Measurements from ENCODE around the gene CRYGA. TPM values are rescaled to one million over a fixed set of nuclear protein-coding genes. Genes with fewer than 3 reads are reported as not detected.

CRYGA gene
- total and polyA plus RNA-seq, 2 donors (not counting 3 experiments of a cell fraction or from before 2014, with no cell fraction given): not detected

GRCh38 chr2:208164951-208165755 lies 1.8 kb upstream of the CRYGA start:
- H3K36me3 ChIP-seq (ENCODE audit: control insufficient read depth in 2 of 2, extremely low read depth in 1 of 2, insufficient read depth in 2 of 2, low read length in 2 of 2): no peaks in the 10 kb centered on the region
- no peak overlapping the region for H3K9ac ChIP-seq (replicated peaks; ENCODE audit: extremely low read depth, insufficient read depth, low read length)
- peaks cover 0 to 5% of the 10 kb centered on the region in 2 experiments for H3K27me3 ChIP-seq (ENCODE audit: control insufficient read depth in 2 of 2, insufficient read depth in 2 of 2, low read length in 2 of 2)
- CTCF ChIA-PET: interaction anchor here (1.3 to 2.0 kb wide), 2 partner anchors 10 to 64 kb away, joined by 3 to 13 read pairs; no protein-coding TSS in a partner anchor
- no peaks in the 10 kb centered on the region for H3K4me1 ChIP-seq (ENCODE audit: control insufficient read depth, extremely low read depth, insufficient read depth, low read length)
- no peak overlapping the region for H3K27ac ChIP-seq (ENCODE audit: insufficient read depth, low read depth, low read length)
- FAIRE-seq: no peak
- H4K20me1 ChIP-seq (replicated peaks; ENCODE audit: control insufficient read depth, extremely low read depth, insufficient read depth, low read length): no peaks in the 10 kb centered on the region
- DNase-seq (ENCODE audit: low read depth, low spot score): no peak
- H2AFZ ChIP-seq (ENCODE audit: low read depth, low read length): no peak overlapping the region
- H3K9me1 ChIP-seq (replicated peaks; ENCODE audit: control insufficient read depth, extremely low read depth, insufficient read depth, low read length): no peaks in the 10 kb centered on the region
- POLR2A ChIA-PET: no interaction called here
- no peaks in the 10 kb centered on the region for H3K79me2 ChIP-seq (ENCODE audit: control insufficient read depth, insufficient read depth, low read length)
- H3K9me3 ChIP-seq (replicated peaks; ENCODE audit: control insufficient read depth, insufficient read depth, low read length): no peaks in the 10 kb centered on the region
- no peak overlapping the region for H3K4me3 ChIP-seq (replicated peaks in 1 of 3; ENCODE audit: insufficient read depth in 1 of 3, low read depth in 1 of 3, low read length in 3 of 3)
- TF ChIP-seq GATA2 (IDR thresholded peaks at IDR 0.05; ENCODE audit: insufficient read depth, insufficient read length, low read depth, low read length) (no peak), FOS (IDR thresholded peaks at IDR 0.05; ENCODE audit: borderline replicate concordance, insufficient read depth, low read length) (no peak), MYC (IDR thresholded peaks at IDR 0.05; ENCODE audit: low read depth, low read length) (no peak), POLR2A (IDR thresholded peaks at IDR 0.05; ENCODE audit: low read depth, low read length) (no peak), EZH2 (IDR thresholded peaks at IDR 0.05; ENCODE audit: borderline replicate concordance, low read depth, low read length, severe bottlenecking) (no peak), JUN (IDR thresholded peaks at IDR 0.05; ENCODE audit: borderline replicate concordance, insufficient read depth, insufficient read length, low read depth) (no peak), POLR2AphosphoS5 (IDR thresholded peaks at IDR 0.05; ENCODE audit: insufficient read depth, low read depth, low read length) (no peak)
- TF ChIP-seq, protein P1, sequence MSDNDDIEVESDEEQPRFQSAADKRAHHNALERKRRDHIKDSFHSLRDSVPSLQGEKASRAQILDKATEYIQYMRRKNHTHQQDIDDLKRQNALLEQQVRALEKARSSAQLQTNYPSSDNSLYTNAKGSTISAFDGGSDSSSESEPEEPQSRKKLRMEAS (IDR thresholded peaks at IDR 0.05; ENCODE audit: insufficient read depth, insufficient read length): no peak
- TF ChIP-seq, protein P2, sequence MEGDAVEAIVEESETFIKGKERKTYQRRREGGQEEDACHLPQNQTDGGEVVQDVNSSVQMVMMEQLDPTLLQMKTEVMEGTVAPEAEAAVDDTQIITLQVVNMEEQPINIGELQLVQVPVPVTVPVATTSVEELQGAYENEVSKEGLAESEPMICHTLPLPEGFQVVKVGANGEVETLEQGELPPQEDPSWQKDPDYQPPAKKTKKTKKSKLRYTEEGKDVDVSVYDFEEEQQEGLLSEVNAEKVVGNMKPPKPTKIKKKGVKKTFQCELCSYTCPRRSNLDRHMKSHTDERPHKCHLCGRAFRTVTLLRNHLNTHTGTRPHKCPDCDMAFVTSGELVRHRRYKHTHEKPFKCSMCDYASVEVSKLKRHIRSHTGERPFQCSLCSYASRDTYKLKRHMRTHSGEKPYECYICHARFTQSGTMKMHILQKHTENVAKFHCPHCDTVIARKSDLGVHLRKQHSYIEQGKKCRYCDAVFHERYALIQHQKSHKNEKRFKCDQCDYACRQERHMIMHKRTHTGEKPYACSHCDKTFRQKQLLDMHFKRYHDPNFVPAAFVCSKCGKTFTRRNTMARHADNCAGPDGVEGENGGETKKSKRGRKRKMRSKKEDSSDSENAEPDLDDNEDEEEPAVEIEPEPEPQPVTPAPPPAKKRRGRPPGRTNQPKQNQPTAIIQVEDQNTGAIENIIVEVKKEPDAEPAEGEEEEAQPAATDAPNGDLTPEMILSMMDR (IDR thresholded peaks at IDR 0.05; ENCODE audit: extremely low read depth in 1 of 2, insufficient read depth in 1 of 2, low read depth in 1 of 2, low read length in 2 of 2): no peak
- no peak overlapping the region for H3K4me2 ChIP-seq (ENCODE audit: insufficient read depth, low read length)
- dilution Hi-C loops (cut with MboI; ENCODE audit: extremely low pct_ligation_motif_present, low sequenced_read_pairs) (no loop called here), intact Hi-C loops (cut with micrococcal nuclease) (no loop called here)
- no TSS peak for BruUV-seq (replicated peaks)

Data from endothelial cell of umbilical vein (primary cell).